B cell (primary cell): Measurements from ENCODE around the gene NLRC5. TPM values are rescaled to one million over a fixed set of nuclear protein-coding genes. Genes with fewer than 3 reads are reported as not detected.

Experiments
- ATAC-seq: fragments of 200-7000 bp; cut with Tn5 transposase; one replicate; pipeline ENCODE4 v1.10.0; 2021; ENCODE audit warnings: low read depth, mild to moderate bottlenecking, moderate number of reproducible peaks, moderate library complexity
- CTCF ChIA-PET: fragments of 350-600 bp; sonication (Branson Sonifier 250); formaldehyde crosslinking; loops from one replicate; lab custom pipeline; 2021; ENCODE audit warnings: antibody characterized with exemption, inconsistent platforms; lab: Charles Lee
- POLR2A ChIA-PET: fragments of 350-600 bp; sonication (Branson Sonifier 250); formaldehyde crosslinking; loops from one replicate; lab custom pipeline; 2021; ENCODE audit warnings: antibody characterized with exemption; lab: Charles Lee
- DNase-seq: peaks from one replicate; pipeline ENCODE4 v3.0.0; 2013
- H2AFZ ChIP-seq: 2 replicates; pipeline ENCODE4 v1.6.1; 2012; ENCODE audit warnings: mild to moderate bottlenecking, low read depth, low read length; ENCODE audit not compliant: insufficient read depth, poor library complexity, severe bottlenecking
- H3K27ac ChIP-seq, 2 donors: 1 replicate in 1 of 2; 2 replicates in 1 of 2; pipeline ENCODE4 v1.5.1; 2012 to 2013; ENCODE audit warnings: low read length in 2 of 2, mild to moderate bottlenecking in 2 of 2, moderate library complexity in 1 of 2
- H3K27me3 ChIP-seq, 4 experiments: fragments of 200-600 bp in 1 of 4; sonication (generic) in 1 of 4; replicated peaks in 1 of 4; 1 replicate in 2 of 4; 2 replicates in 2 of 4; pipeline versions ENCODE4 v1.6.1 to v1.7.0; 2013 to 2016; ENCODE audit warnings: low read length in 3 of 4, mild to moderate bottlenecking in 2 of 4, mixed read lengths in 1 of 4, moderate library complexity in 1 of 4; ENCODE audit not compliant: insufficient read depth in 4 of 4, control insufficient read depth in 3 of 4; ENCODE audit errors: control extremely low read depth in 1 of 4
- H3K36me3 ChIP-seq, 2 experiments: replicated peaks in 1 of 2; 1 replicate in 1 of 2; 2 replicates in 1 of 2; pipeline versions ENCODE4 v1.6.1 to v1.7.1; 2013; ENCODE audit warnings: low read length in 1 of 2; ENCODE audit not compliant: insufficient read depth in 2 of 2, control insufficient read depth in 1 of 2; ENCODE audit errors: control extremely low read depth in 1 of 2, extremely low read depth in 1 of 2
- H3K4me1 ChIP-seq, 2 donors: fragments of 200-600 bp in 1 of 2; sonication (generic) in 1 of 2; 1 replicate in 1 of 2; 2 replicates in 1 of 2; pipeline versions ENCODE4 v1.5.1 to v1.6.1; 2013 to 2017; ENCODE audit warnings: low read length in 2 of 2; ENCODE audit not compliant: control insufficient read depth in 2 of 2, insufficient read depth in 2 of 2
- H3K4me2 ChIP-seq: replicated peaks from 2 replicates; pipeline ENCODE3; 2012; ENCODE audit warnings: mild to moderate bottlenecking, low read depth, low read length; ENCODE audit not compliant: poor library complexity, severe bottlenecking
- H3K4me3 ChIP-seq, 5 experiments: fragments of 200-600 bp in 1 of 5; sonication (generic) in 1 of 5; 1 replicate in 3 of 5; 2 replicates in 2 of 5; pipeline versions ENCODE4 v1.5.1 to v1.7.0; 2011 to 2016; ENCODE audit warnings: low read length in 4 of 5, mild to moderate bottlenecking in 4 of 5, low read depth in 2 of 5, control low read depth in 1 of 5, moderate library complexity in 1 of 5; ENCODE audit not compliant: insufficient read depth in 1 of 5; ENCODE audit errors: control extremely low read depth in 1 of 5, extremely low read depth in 1 of 5
- H3K79me2 ChIP-seq: fragments of 200-600 bp; sonication (generic); one replicate; pipeline ENCODE4 v1.6.0; 2016; ENCODE audit warnings: low read length; ENCODE audit not compliant: control insufficient read depth, insufficient read depth
- H3K9ac ChIP-seq: fragments of 200-600 bp; sonication (generic); 2 replicates; pipeline ENCODE4 v1.6.1; 2017; ENCODE audit warnings: mild to moderate bottlenecking, low read length, moderate library complexity
- H3K9me3 ChIP-seq, 3 donors: one replicate each; pipeline versions ENCODE4 v1.6.1 to v1.7.1; 2013; ENCODE audit warnings: low read length in 2 of 3; ENCODE audit not compliant: control insufficient read depth in 2 of 3, insufficient read depth in 1 of 3; ENCODE audit errors: control extremely low read depth in 1 of 3
- H4K20me1 ChIP-seq: 2 replicates; pipeline ENCODE4 v1.6.0; 2012; ENCODE audit warnings: mild to moderate bottlenecking, low read length; ENCODE audit not compliant: insufficient read depth, control insufficient read depth, poor library complexity, severe bottlenecking
- H3K27ac Mint-ChIP-seq: one replicate; pipeline ENCODE4 v1.8.0; 2021; ENCODE audit warnings: mixed read lengths
- H3K27me3 Mint-ChIP-seq: one replicate; pipeline ENCODE4 v1.8.0; 2021; ENCODE audit warnings: mixed read lengths
- H3K4me1 Mint-ChIP-seq: one replicate; pipeline ENCODE4 v1.8.0; 2021; ENCODE audit warnings: mixed read lengths
- H3K4me3 Mint-ChIP-seq: one replicate; pipeline ENCODE4 v1.8.0; 2021; ENCODE audit warnings: mixed read lengths
- H3K9me3 Mint-ChIP-seq: one replicate; pipeline ENCODE4 v1.8.0; 2022; ENCODE audit warnings: mixed read lengths; ENCODE audit not compliant: insufficient read depth
- CTCF ChIP-seq: fragments of 200-600 bp; IDR thresholded peaks from one replicate; pipeline ENCODE4 v1.8.0; 2022; ENCODE audit warnings: antibody characterized with exemption, mild to moderate bottlenecking
- EZH2 ChIP-seq: IDR thresholded peaks from 2 replicates; pipeline ENCODE4 v1.6.1; 2012; ENCODE audit warnings: borderline replicate concordance, low read depth, mild to moderate bottlenecking, moderate library complexity, low read length; ENCODE audit not compliant: insufficient read depth, poor library complexity, severe bottlenecking
- WGBS: methylation state at CpG from one replicate; pipeline ENCODE4 v1.1.5; 2013; ENCODE audit warnings: missing lambda C conversion rate; ENCODE audit not compliant: insufficient coverage; 5-methylcytosine and 5-hydroxymethylcytosine counted together
- intact Hi-C: fragments of 100-400 bp; cut with micrococcal nuclease; formaldehyde crosslinking; loops from one replicate; pipeline ENCODE4 v1.10.0; 2022
- polyA plus RNA-seq: library from polyadenylated mRNA; depleted of rRNA; stranded (reverse); fragments of >200 nt; gene quantifications from 2 replicates; pipeline ENCODE4 v1.2.3, GENCODE V29; 2012
- total RNA-seq, 2 donors: library from RNA; stranded (reverse); fragments of 120-200 nt in 1 of 2; gene quantifications; 1 replicate in 1 of 2; 2 replicates in 1 of 2; pipeline versions ENCODE4 v1.2.3 to v1.2.4, GENCODE V29; 2013 to 2022

Gene NLRC5
- total and polyA plus RNA-seq, 2 donors (not counting 1 experiment from before 2014, with no cell fraction given), result 349 to 510 TPM

GRCh38 chr16:56950455-56950854 is 38.9 kb upstream of the NLRC5 start:
- Histone ChIP-seq H3K79me2 (no peaks in the 10 kb centered on the region), H3K9ac (no peak overlapping the region), H3K4me1 (peaks cover 24 to 26% of the 10 kb centered on the region in 2 donors), H3K36me3 (peaks cover 0 to 15% of the 10 kb centered on the region in 2 experiments), H3K27ac (peak overlapping the region; percentile 41 to 58), H4K20me1 (no peaks in the 10 kb centered on the region), H3K4me3 (no peak overlapping the region), H2AFZ (no peak overlapping the region), H3K4me2 (peak overlapping the region; percentile 68), H3K27me3 (no peaks in the 10 kb centered on the region), H3K9me3 (no peaks in the 10 kb centered on the region)
- intact Hi-C loops, result loop anchor here (5.0 kb wide), 1 partner anchor 38 kb away; no protein-coding TSS in a partner anchor
- POLR2A ChIA-PET, result interaction anchor here (0.6 to 3.1 kb wide), 10 partner anchors 9 to 96 kb away, joined by 3 to 22 read pairs (median 6); partner anchors contain the start of gene HERPUD1
- no peaks in the 10 kb centered on the region for H3K27me3 Mint-ChIP-seq
- TF ChIP-seq EZH2, result no peak
- TF ChIP-seq CTCF, result no peak
- peak overlapping the region; percentile 83 for H3K27ac Mint-ChIP-seq
- CTCF ChIA-PET, result interaction anchor here (0.9 to 11.7 kb wide), 11 partner anchors 9 to 141 kb away, joined by 3 to 118 read pairs (median 7); partner anchors contain the start of genes CETP and SLC12A3
- H3K9me3 Mint-ChIP-seq, result no peaks in the 10 kb centered on the region
- H3K4me3 Mint-ChIP-seq, result peak overlapping the region; percentile 68
- ATAC-seq (no peak), DNase-seq (no peak)
- H3K4me1 Mint-ChIP-seq, result peaks cover 41% of the 10 kb centered on the region
- WGBS, result 80% methylated on average over 6 of the region's 7 CpGs
